H9 (cell line): Measurements from ENCODE around the gene CLMP. TPM values are rescaled to one million over a fixed set of nuclear protein-coding genes. Genes with fewer than 3 reads are reported as not detected.
"Not testable (repeated sequence)": the region's sequence is repeated elsewhere in the genome, so short reads cannot be mapped to it uniquely, and the experiment has no call there.

Experiments used
- DNase-seq: peaks from one replicate; pipeline ENCODE4 v3.0.0-alpha.2; 2017
- H2AFZ ChIP-seq: one replicate; pipeline ENCODE4 v1.6.1; 2013; ENCODE audit warnings: mild to moderate bottlenecking, low read length, control low read depth, moderate library complexity
- H2AK5ac ChIP-seq: 2 replicates; pipeline ENCODE4 v1.6.1; 2013; ENCODE audit warnings: low read length, control low read depth, mixed read lengths; ENCODE audit not compliant: insufficient read length
- H2BK120ac ChIP-seq: one replicate; pipeline ENCODE4 v1.6.1; 2013; ENCODE audit warnings: low read depth, mild to moderate bottlenecking, low read length, control low read depth, inconsistent platforms; ENCODE audit not compliant: poor library complexity, severe bottlenecking
- H2BK12ac ChIP-seq: 2 replicates; pipeline ENCODE4 v1.6.1; 2013; ENCODE audit warnings: low read length, control low read depth, mixed read lengths, low read depth; ENCODE audit not compliant: insufficient read length
- H2BK15ac ChIP-seq: 2 replicates; pipeline ENCODE4 v1.6.1; 2013; ENCODE audit warnings: low read depth, low read length, control low read depth
- H2BK20ac ChIP-seq: one replicate; pipeline ENCODE4 v1.6.1; 2013; ENCODE audit warnings: low read depth, mild to moderate bottlenecking, low read length, control low read depth, inconsistent platforms; ENCODE audit not compliant: poor library complexity, severe bottlenecking
- H2BK5ac ChIP-seq: 2 replicates; pipeline ENCODE4 v1.6.1; 2013; ENCODE audit warnings: low read length, control low read depth, mixed read lengths; ENCODE audit not compliant: insufficient read length
- H3K14ac ChIP-seq: 2 replicates; pipeline ENCODE4 v1.6.1; 2013; ENCODE audit warnings: low read length, control low read depth; ENCODE audit not compliant: insufficient read depth
- H3K18ac ChIP-seq: 2 replicates; pipeline ENCODE4 v1.6.1; 2013; ENCODE audit warnings: low read depth, mild to moderate bottlenecking, mixed read lengths, low read length, control low read depth; ENCODE audit not compliant: insufficient read length
- H3K23ac ChIP-seq: 2 replicates; pipeline ENCODE4 v1.6.1; 2013; ENCODE audit warnings: low read length, control low read depth, mixed read lengths, low read depth; ENCODE audit not compliant: insufficient read length
- H3K23me2 ChIP-seq: 2 replicates; pipeline ENCODE4 v1.6.1; 2013; ENCODE audit warnings: low read depth, mild to moderate bottlenecking, mixed read lengths, low read length, control low read depth; ENCODE audit not compliant: insufficient read length, poor library complexity, severe bottlenecking
- H3K27ac ChIP-seq: 2 replicates; pipeline ENCODE4 v1.5.1; 2013; ENCODE audit warnings: low read length, control low read depth, mixed read lengths, low read depth; ENCODE audit not compliant: insufficient read length
- H3K27me3 ChIP-seq: 2 replicates; pipeline ENCODE4 v1.6.1; 2013; ENCODE audit warnings: low read length, control low read depth, inconsistent platforms; ENCODE audit not compliant: insufficient read depth
- H3K4ac ChIP-seq: 2 replicates; pipeline ENCODE4 v1.6.1; 2013; ENCODE audit warnings: low read depth, mild to moderate bottlenecking, control low read depth, inconsistent platforms, low read length, moderate library complexity
- H3K4me1 ChIP-seq: 2 replicates; pipeline ENCODE4 v1.6.1; 2013; ENCODE audit warnings: low read length, control low read depth, inconsistent platforms; ENCODE audit not compliant: insufficient read depth
- H3K4me2 ChIP-seq: 2 replicates; pipeline ENCODE4 v1.6.1; 2013; ENCODE audit warnings: low read length, control low read depth, mixed read lengths; ENCODE audit not compliant: insufficient read length, insufficient read depth
- H3K56ac ChIP-seq: 2 replicates; pipeline ENCODE4 v1.6.1; 2013; ENCODE audit warnings: low read depth, mild to moderate bottlenecking, mixed read lengths, low read length, control low read depth; ENCODE audit not compliant: insufficient read length
- H3K79me1 ChIP-seq: 2 replicates; pipeline ENCODE4 v1.6.1; 2013; ENCODE audit warnings: low read depth, mild to moderate bottlenecking, moderate library complexity, low read length, control low read depth, inconsistent platforms; ENCODE audit not compliant: insufficient read depth, poor library complexity, severe bottlenecking
- H3K79me2 ChIP-seq: 2 replicates; pipeline ENCODE4 v1.6.1; 2013; ENCODE audit warnings: low read length, control low read depth, inconsistent platforms; ENCODE audit not compliant: insufficient read depth
- H3K9ac ChIP-seq: 2 replicates; pipeline ENCODE4 v1.6.1; 2013; ENCODE audit warnings: low read length, control low read depth, mixed read lengths; ENCODE audit not compliant: insufficient read length; ENCODE audit errors: extremely low read depth
- H3K9me3 ChIP-seq: one replicate; pipeline ENCODE4 v1.6.1; 2013; ENCODE audit warnings: low read depth, low read length, inconsistent platforms; ENCODE audit not compliant: control insufficient read depth
- H3T11ph ChIP-seq: one replicate; pipeline ENCODE4 v1.6.1; 2013; ENCODE audit warnings: mild to moderate bottlenecking, low read length, control low read depth, inconsistent platforms
- H4K20me1 ChIP-seq: one replicate; pipeline ENCODE4 v1.6.1; 2013; ENCODE audit not compliant: control insufficient read depth, insufficient read length, insufficient read depth
- H4K5ac ChIP-seq: 2 replicates; pipeline ENCODE4 v1.6.1; 2013; ENCODE audit warnings: low read depth, mild to moderate bottlenecking, mixed read lengths, low read length, control low read depth; ENCODE audit not compliant: insufficient read length
- H4K8ac ChIP-seq: replicated peaks from 2 replicates; pipeline ENCODE4 v1.6.1; 2013; ENCODE audit warnings: low read length, control low read depth, mixed read lengths, low read depth; ENCODE audit not compliant: insufficient read length
- H4K91ac ChIP-seq: 2 replicates; pipeline ENCODE4 v1.6.1; 2013; ENCODE audit warnings: low read depth, mild to moderate bottlenecking, moderate library complexity, mixed read lengths, low read length, control low read depth; ENCODE audit not compliant: insufficient read length
- H3K27ac Mint-ChIP-seq, 3 experiments: 2 replicates in 2 of 3; 3 replicates in 1 of 3; pipeline ENCODE4 v1.8.0; 2020 to 2021; ENCODE audit warnings: mixed read lengths in 3 of 3, mild to moderate bottlenecking in 1 of 3, moderate library complexity in 1 of 3
- H3K27me3 Mint-ChIP-seq: 2 replicates; pipeline ENCODE4 v1.8.0; 2021; ENCODE audit warnings: low read depth, mild to moderate bottlenecking, moderate library complexity, mixed read lengths
- H3K36me3 Mint-ChIP-seq, 3 experiments: 2 replicates in 2 of 3; 3 replicates in 1 of 3; pipeline ENCODE4 v1.8.0; 2020 to 2021; ENCODE audit warnings: low read depth in 3 of 3, mixed read lengths in 3 of 3; ENCODE audit not compliant: insufficient read depth in 1 of 3
- H3K4me1 Mint-ChIP-seq, 2 experiments: 2 replicates each; pipeline ENCODE4 v1.8.0; 2020; ENCODE audit warnings: mixed read lengths in 2 of 2
- H3K4me3 Mint-ChIP-seq, 2 experiments: 2 replicates in 1 of 2; 3 replicates in 1 of 2; pipeline ENCODE4 v1.8.0; 2020 to 2021; ENCODE audit warnings: mild to moderate bottlenecking in 2 of 2, mixed read lengths in 2 of 2, moderate library complexity in 1 of 2
- H3K9me3 Mint-ChIP-seq, 2 experiments: 2 replicates in 1 of 2; 3 replicates in 1 of 2; pipeline ENCODE4 v1.8.0; 2020; ENCODE audit warnings: mild to moderate bottlenecking in 2 of 2, mixed read lengths in 2 of 2, moderate library complexity in 1 of 2
- WGBS: extraction: QIAGEN DNeasy Blood & Tissue Kit; methylation state at CpG from one replicate; pipeline ENCODE4 v1.1.7; 2013; ENCODE audit warnings: missing lambda C conversion rate, low lambda C conversion rate, mixed read lengths; ENCODE audit not compliant: insufficient read length; ENCODE audit errors: extremely low coverage; 5-methylcytosine and 5-hydroxymethylcytosine counted together
- total RNA-seq: library from RNA; stranded (reverse); gene quantifications from 2 replicates; pipeline ENCODE4 v1.2.1, GENCODE V29; 2021

CLMP gene
- total RNA-seq, 1 experiment from 2014 or later, result 13.8 TPM

GRCh38 chr11:123088896-123089295 lies 106.2 kb downstream of the CLMP start:
- H3K4me1 ChIP-seq, H3K27me3 Mint-ChIP-seq, H3K23ac ChIP-seq, H4K20me1 ChIP-seq, H3K4me3 Mint-ChIP-seq, H4K8ac ChIP-seq, H2BK20ac ChIP-seq, H3K4me2 ChIP-seq, H2BK120ac ChIP-seq, H2AK5ac ChIP-seq, H3K14ac ChIP-seq, H3K9me3 ChIP-seq, H2AFZ ChIP-seq, H3K36me3 Mint-ChIP-seq, H3K4me1 Mint-ChIP-seq, H3K23me2 ChIP-seq, H3K56ac ChIP-seq, H4K91ac ChIP-seq, H3K18ac ChIP-seq, H3K4ac ChIP-seq, H3K27ac Mint-ChIP-seq, H3T11ph ChIP-seq, H3K79me2 ChIP-seq, H3K27ac ChIP-seq, H3K27me3 ChIP-seq, H3K9me3 Mint-ChIP-seq, H3K9ac ChIP-seq, DNase-seq, H2BK5ac ChIP-seq, H2BK12ac ChIP-seq, H3K79me1 ChIP-seq, H4K5ac ChIP-seq, H2BK15ac ChIP-seq: not testable (repeated sequence)
- no CpG with 5 or more reads among the region's 10 CpGs for WGBS

GRCh38 chr11:123087657-123088056 lies 107.4 kb downstream of the CLMP start:
- not testable (repeated sequence) for H4K20me1 ChIP-seq, H3K56ac ChIP-seq, H2BK5ac ChIP-seq, H2AFZ ChIP-seq, H3K14ac ChIP-seq, H4K8ac ChIP-seq, H3K79me2 ChIP-seq, H4K91ac ChIP-seq, DNase-seq, H3K4me2 ChIP-seq, H3K27ac ChIP-seq, H3K18ac ChIP-seq, H3K9me3 ChIP-seq, H2BK12ac ChIP-seq, H3K9ac ChIP-seq, H3T11ph ChIP-seq, H3K4me1 ChIP-seq, H2BK15ac ChIP-seq, H3K27ac Mint-ChIP-seq, H3K27me3 Mint-ChIP-seq, H2BK20ac ChIP-seq, H3K23me2 ChIP-seq, H3K4me1 Mint-ChIP-seq, H3K9me3 Mint-ChIP-seq, H3K79me1 ChIP-seq, H4K5ac ChIP-seq, H2BK120ac ChIP-seq, H3K4ac ChIP-seq, H3K23ac ChIP-seq, H3K4me3 Mint-ChIP-seq, H2AK5ac ChIP-seq, H3K27me3 ChIP-seq
- peaks cover 7 to 12% (median 9%) of the 10 kb centered on the region in 3 experiments; a peak in 6 of 7 replicates for H3K36me3 Mint-ChIP-seq
- WGBS, result no CpG with 5 or more reads among the region's 5 CpGs
